Measurements from ENCODE around the gene TPD52L1. TPM values are rescaled to one million over a fixed set of nuclear protein-coding genes. Genes with fewer than 3 reads are reported as not detected.

Gene TPD52L1
- total and polyA plus RNA-seq, 2 of the 4 experiments (the other 2 are of a cell fraction), result 10.2 to 13.5 TPM

DNA sequence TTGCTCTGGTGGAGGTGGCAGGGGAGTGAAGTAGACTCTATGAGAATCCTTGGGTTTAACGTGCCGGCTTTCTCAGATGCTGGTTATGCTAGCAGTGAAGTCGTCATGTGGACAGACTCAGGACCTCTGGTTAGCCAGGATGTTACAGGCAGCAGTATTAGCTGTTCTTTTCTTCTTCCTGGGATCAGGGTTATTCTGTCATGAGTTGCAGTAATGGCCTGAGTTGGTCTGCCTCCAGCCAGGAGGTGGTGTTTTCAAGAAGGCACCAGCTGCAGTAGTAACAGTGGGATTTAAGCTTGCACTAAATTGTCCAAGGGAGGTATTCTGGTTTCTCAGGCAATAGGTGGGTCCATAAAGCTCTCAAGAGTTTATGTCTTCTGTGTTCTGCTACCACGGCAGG is 91.5 kb downstream of the TPD52L1 start:
- H4K91ac ChIP-seq (ENCODE audit: insufficient read depth, low read depth, low read length), result no peak overlapping the region
- no peak overlapping the region for H3K27ac ChIP-seq (ENCODE audit: insufficient read depth, low read length)
- CTCF ChIA-PET, result no interaction called here
- H3K56ac ChIP-seq (ENCODE audit: extremely low read depth, insufficient read depth, low read length), result no peak overlapping the region
- H2BK20ac ChIP-seq (ENCODE audit: low read depth, low read length), result no peak overlapping the region
- intact Hi-C loops (cut with micrococcal nuclease) (no loop called here), dilution Hi-C loops (cut with HindIII; ENCODE audit: low sequenced_read_pairs, unreplicated experiment) (no loop called here), in situ Hi-C loops (cut with MboI; ENCODE audit: low sequenced_read_pairs) (no loop called here)
- H3K4me1 ChIP-seq (ENCODE audit: control insufficient read depth, insufficient read depth, low read length), result no peaks in the 10 kb centered on the region
- H3K9ac ChIP-seq (ENCODE audit: low read depth, low read length), result no peak overlapping the region
- H3K9me3 ChIP-seq (ENCODE audit: control insufficient read depth, insufficient read depth, low read length), result peaks cover 3% of the 10 kb centered on the region; the same call in 1 of the 2 replicates
- H3K4me2 ChIP-seq (ENCODE audit: low read depth, low read length), result no peak overlapping the region
- no peak overlapping the region for H3K4me3 ChIP-seq (ENCODE audit: insufficient read depth, low read depth, low read length)
- 93% methylated on average over 2 of the region's 4 CpGs; no CpG with 5 or more reads in 1 of the 2 experiments for WGBS, 2 experiments (ENCODE audit: extremely low coverage in 2 of 2, insufficient read length in 1 of 2)
- H4K20me1 ChIP-seq (ENCODE audit: insufficient read depth, low read length), result no peaks in the 10 kb centered on the region
- H2BK120ac ChIP-seq (ENCODE audit: low read depth, low read length), result no peak overlapping the region
- ATAC-seq (ENCODE audit: low read depth) (no peak), DNase-seq (no peak)
- no peaks in the 10 kb centered on the region for H3K9me1 ChIP-seq (ENCODE audit: insufficient read depth, low read length)
- H3K14ac ChIP-seq (replicated peaks; ENCODE audit: low read depth, low read length), result no peak overlapping the region
- H3K36me3 ChIP-seq (ENCODE audit: control insufficient read depth, insufficient read depth, low read length), result no peaks in the 10 kb centered on the region
- H4K8ac ChIP-seq (ENCODE audit: low read depth in 2 of 2, low read length in 2 of 2), result no peak overlapping the region
- no peak overlapping the region for H4K5ac ChIP-seq (ENCODE audit: low read depth, low read length)
- POLR2A ChIA-PET (ENCODE audit: unreplicated experiment), result no interaction called here
- H2BK5ac ChIP-seq (ENCODE audit: low read depth, low read length, poor library complexity, severe bottlenecking), result no peak overlapping the region
- no peak overlapping the region for H2AK9ac ChIP-seq (replicated peaks; ENCODE audit: low read depth, low read length, poor library complexity)
- BruUV-seq (replicated peaks), result no TSS peak
- H2AK5ac ChIP-seq (ENCODE audit: low read depth, low read length), result no peak overlapping the region
- no peak for TF ChIP-seq RCOR1 (IDR thresholded peaks at IDR 0.05; ENCODE audit: insufficient replicate concordance, low read length)
- no peak for TF ChIP-seq MAFK (IDR thresholded peaks at IDR 0.05; ENCODE audit: low read depth, low read length)
- TF ChIP-seq SMC3 (IDR thresholded peaks at IDR 0.05; ENCODE audit: low read depth, low read length), result no peak
- TF ChIP-seq ELK1 (IDR thresholded peaks at IDR 0.05; ENCODE audit: borderline replicate concordance, low read depth, low read length), result no peak
- no peak for TF ChIP-seq RFX5 (IDR thresholded peaks at IDR 0.05; ENCODE audit: low read depth, low read length)
- TF ChIP-seq FOS (IDR thresholded peaks at IDR 0.05; ENCODE audit: low read depth, low read length), result no peak
- TF ChIP-seq POLR2A (IDR thresholded peaks at IDR 0.05; ENCODE audit: low read depth, low read length), result no peak
- TF ChIP-seq, protein P1, sequence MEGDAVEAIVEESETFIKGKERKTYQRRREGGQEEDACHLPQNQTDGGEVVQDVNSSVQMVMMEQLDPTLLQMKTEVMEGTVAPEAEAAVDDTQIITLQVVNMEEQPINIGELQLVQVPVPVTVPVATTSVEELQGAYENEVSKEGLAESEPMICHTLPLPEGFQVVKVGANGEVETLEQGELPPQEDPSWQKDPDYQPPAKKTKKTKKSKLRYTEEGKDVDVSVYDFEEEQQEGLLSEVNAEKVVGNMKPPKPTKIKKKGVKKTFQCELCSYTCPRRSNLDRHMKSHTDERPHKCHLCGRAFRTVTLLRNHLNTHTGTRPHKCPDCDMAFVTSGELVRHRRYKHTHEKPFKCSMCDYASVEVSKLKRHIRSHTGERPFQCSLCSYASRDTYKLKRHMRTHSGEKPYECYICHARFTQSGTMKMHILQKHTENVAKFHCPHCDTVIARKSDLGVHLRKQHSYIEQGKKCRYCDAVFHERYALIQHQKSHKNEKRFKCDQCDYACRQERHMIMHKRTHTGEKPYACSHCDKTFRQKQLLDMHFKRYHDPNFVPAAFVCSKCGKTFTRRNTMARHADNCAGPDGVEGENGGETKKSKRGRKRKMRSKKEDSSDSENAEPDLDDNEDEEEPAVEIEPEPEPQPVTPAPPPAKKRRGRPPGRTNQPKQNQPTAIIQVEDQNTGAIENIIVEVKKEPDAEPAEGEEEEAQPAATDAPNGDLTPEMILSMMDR (conservative IDR thresholded peaks at IDR 0.05; ENCODE audit: low read depth, low read length), result no peak
- TF ChIP-seq MXI1 (IDR thresholded peaks at IDR 0.05; ENCODE audit: borderline replicate concordance, low read depth, low read length), result no peak
- no peaks in the 10 kb centered on the region for H3K27me3 ChIP-seq (ENCODE audit: control insufficient read depth, insufficient read depth, low read length)
- H2BK15ac ChIP-seq (ENCODE audit: low read depth, low read length), result no peak overlapping the region
- no peak overlapping the region for H3K4ac ChIP-seq (ENCODE audit: low read depth, low read length)
- H3K23ac ChIP-seq (ENCODE audit: low read depth, low read length), result no peak overlapping the region
- no peaks in the 10 kb centered on the region for H3K79me1 ChIP-seq (ENCODE audit: low read depth in 1 of 2, low read length in 2 of 2)
- H2AFZ ChIP-seq (replicated peaks; ENCODE audit: low read length, poor library complexity), result no peak overlapping the region
- H3K18ac ChIP-seq (ENCODE audit: low read depth, low read length), result no peak overlapping the region

Measured in IMR-90 (cell line).